ENCODE data around the gene CIP2A. TPM values are rescaled to one million over a fixed set of nuclear protein-coding genes. Genes with fewer than 3 reads are reported as not detected.

Gene CIP2A
- total RNA-seq, 1 donor = 28.9 TPM

- no peak for DNase-seq (ENCODE audit: low read depth)
- no peak for TF ChIP-seq CTCF (IDR thresholded peaks at IDR 0.05; ENCODE audit: insufficient read depth, low read depth, low read length)
- no peak overlapping the region for H3K4me3 ChIP-seq (ENCODE audit: low read depth, low read length)
These were observed 51.2 kb downstream of the CIP2A start for GRCh38 chr3:108538083-108538482.

- TF ChIP-seq CTCF (IDR thresholded peaks at IDR 0.05; ENCODE audit: insufficient read depth, low read depth, low read length) = no peak
- no peak overlapping the region for H3K4me3 ChIP-seq (ENCODE audit: low read depth, low read length)
- no peak for DNase-seq (ENCODE audit: low read depth)
These were observed 60.6 kb downstream of the CIP2A start for GRCh38 chr3:108528459-108529252.

GRCh38 chr3:108527817-108528216, 61.4 kb downstream of the CIP2A start:
- TF ChIP-seq CTCF (IDR thresholded peaks at IDR 0.05; ENCODE audit: insufficient read depth, low read depth, low read length) = no peak
- no peak for DNase-seq (ENCODE audit: low read depth)
- H3K4me3 ChIP-seq (ENCODE audit: low read depth, low read length) = no peak overlapping the region

GRCh38 chr3:108527109-108527508, 62.1 kb downstream of the CIP2A start:
- H3K4me3 ChIP-seq (ENCODE audit: low read depth, low read length) = no peak overlapping the region
- no peak for DNase-seq (ENCODE audit: low read depth)
- no peak for TF ChIP-seq CTCF (IDR thresholded peaks at IDR 0.05; ENCODE audit: insufficient read depth, low read depth, low read length)

- H3K4me3 ChIP-seq (ENCODE audit: low read depth, low read length) = no peak overlapping the region
- DNase-seq (ENCODE audit: low read depth) = no peak
- no peak for TF ChIP-seq CTCF (IDR thresholded peaks at IDR 0.05; ENCODE audit: insufficient read depth, low read depth, low read length)
These were observed 63.3 kb downstream of the CIP2A start for GRCh38 chr3:108525971-108526370.

GRCh38 chr3:108525256-108525655, 64.0 kb downstream of the CIP2A start:
- DNase-seq (ENCODE audit: low read depth) = no peak
- H3K4me3 ChIP-seq (ENCODE audit: low read depth, low read length) = no peak overlapping the region
- no peak for TF ChIP-seq CTCF (IDR thresholded peaks at IDR 0.05; ENCODE audit: insufficient read depth, low read depth, low read length)

GRCh38 chr3:108524537-108524936, 64.7 kb downstream of the CIP2A start:
- DNase-seq (ENCODE audit: low read depth) = no peak
- no peak for TF ChIP-seq CTCF (IDR thresholded peaks at IDR 0.05; ENCODE audit: insufficient read depth, low read depth, low read length)
- H3K4me3 ChIP-seq (ENCODE audit: low read depth, low read length) = no peak overlapping the region
